Measurements from ENCODE around the gene SGMS2.
A peak's percentile ranks its signal among the peaks of the same experiment; 100 is the strongest.
"Not testable (repeated sequence)": the region's sequence is repeated elsewhere in the genome, so short reads cannot be mapped to it uniquely, and the experiment has no call there.

SGMS2 gene

GRCh38 chr4:107916623-107917022, 91.9 kb downstream of the SGMS2 start:
- no peak for DNase-seq

- DNase-seq: no peak
These were observed 92.8 kb downstream of the SGMS2 start for GRCh38 chr4:107917500-107917899.

GRCh38 chr4:107922486-107923473, 98.0 kb downstream of the SGMS2 start:
- no peak for DNase-seq

GRCh38 chr4:107925713-107926112, 101.0 kb downstream of the SGMS2 start:
- DNase-seq: not testable (repeated sequence)

GRCh38 chr4:107926875-107927274, 102.1 kb downstream of the SGMS2 start:
- not testable (repeated sequence) for DNase-seq

- DNase-seq: peak; percentile 76 to 83
These were observed 106.4 kb downstream of the SGMS2 start, which contains the start of gene CYP2U1 for GRCh38 chr4:107930821-107931774. Gene CYP2U1 (plus strand): TSS chr4:107931549. CDS start chr4:107931644, 95 bp downstream.

- peak; percentile 29 to 41 for DNase-seq
These were observed 107.1 kb downstream of the SGMS2 start for GRCh38 chr4:107931775-107932321.

GRCh38 chr4:107935246-107935645, 110.5 kb downstream of the SGMS2 start:
- DNase-seq: no peak

GRCh38 chr4:107937040-107937439, 112.3 kb downstream of the SGMS2 start:
- DNase-seq: no peak

GRCh38 chr4:107939307-107939706, 114.6 kb downstream of the SGMS2 start:
- DNase-seq: no peak

GRCh38 chr4:107945809-107946208, 121.1 kb downstream of the SGMS2 start:
- DNase-seq: no peak

- no peak for DNase-seq
These were observed 126.2 kb downstream of the SGMS2 start for GRCh38 chr4:107950746-107951540.

GRCh38 chr4:107951551-107951950, 126.8 kb downstream of the SGMS2 start:
- no peak for DNase-seq

- DNase-seq: no peak
These were observed 131.3 kb downstream of the SGMS2 start for GRCh38 chr4:107956011-107956410.

All from stimulated activated CD4-positive, alpha-beta T cell treated with anti-CD3 and anti-CD28 coated beads, Interleukin-2, amount 100 ng/mL, for 24 hours (primary cell).